Measurements from ENCODE around the gene NDUFB10. TPM values are rescaled to one million over a fixed set of nuclear protein-coding genes. Genes with fewer than 3 reads are reported as not detected.
A peak's percentile ranks its signal among the peaks of the same experiment; 100 is the strongest.

NDUFB10 gene
- total RNA-seq, 3 donors from 2014 or later, result 204 to 212 (median 210) TPM

DNA sequence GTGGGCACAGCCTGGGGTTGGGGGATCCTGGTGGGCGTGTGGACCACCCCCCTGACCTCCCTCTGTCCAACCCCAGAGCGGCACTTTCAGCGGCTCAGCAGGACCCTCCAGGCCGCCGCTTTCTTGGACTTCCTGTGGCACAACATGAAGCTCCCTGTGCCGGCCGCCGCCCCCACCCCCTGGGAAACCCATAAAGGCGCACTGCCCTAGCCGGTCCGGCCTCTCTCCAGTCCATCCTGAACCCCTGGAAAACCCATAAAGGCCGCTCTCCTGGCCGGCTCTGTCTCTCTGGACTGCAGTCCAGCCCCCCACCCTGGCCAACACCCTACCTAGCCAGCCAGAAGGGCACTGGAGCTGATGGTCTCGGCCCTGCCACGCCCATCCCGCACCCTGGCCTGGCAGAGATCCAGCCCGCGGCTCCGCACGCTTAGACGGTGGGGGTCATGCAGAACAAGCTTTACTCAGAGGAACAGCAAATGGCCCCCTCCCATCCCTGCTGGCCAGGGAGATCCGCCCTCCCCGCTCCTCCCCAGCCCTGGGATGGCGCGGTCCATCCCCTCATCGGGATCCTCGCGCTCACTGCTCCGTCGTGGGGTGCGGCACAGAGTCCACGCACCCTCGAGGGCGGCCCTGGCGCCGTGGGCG is 19.3 kb downstream of the NDUFB10 start:
- no peaks in the 10 kb centered on the region for H3K36me3 ChIP-seq (ENCODE audit: low read depth)
- no peak overlapping the region for H3K4me3 ChIP-seq
- ATAC-seq, result no peak
- H3K9me3 ChIP-seq, result no peaks in the 10 kb centered on the region
- intact Hi-C loops (cut with DNase I, micrococcal nuclease), result no loop called here
- DNase-seq, result peak in 2 of 3 donors; percentile 51 to 71
- peaks cover 37% of the 10 kb centered on the region for H3K4me1 ChIP-seq (ENCODE audit: low read depth)
- TF ChIP-seq, protein P1, sequence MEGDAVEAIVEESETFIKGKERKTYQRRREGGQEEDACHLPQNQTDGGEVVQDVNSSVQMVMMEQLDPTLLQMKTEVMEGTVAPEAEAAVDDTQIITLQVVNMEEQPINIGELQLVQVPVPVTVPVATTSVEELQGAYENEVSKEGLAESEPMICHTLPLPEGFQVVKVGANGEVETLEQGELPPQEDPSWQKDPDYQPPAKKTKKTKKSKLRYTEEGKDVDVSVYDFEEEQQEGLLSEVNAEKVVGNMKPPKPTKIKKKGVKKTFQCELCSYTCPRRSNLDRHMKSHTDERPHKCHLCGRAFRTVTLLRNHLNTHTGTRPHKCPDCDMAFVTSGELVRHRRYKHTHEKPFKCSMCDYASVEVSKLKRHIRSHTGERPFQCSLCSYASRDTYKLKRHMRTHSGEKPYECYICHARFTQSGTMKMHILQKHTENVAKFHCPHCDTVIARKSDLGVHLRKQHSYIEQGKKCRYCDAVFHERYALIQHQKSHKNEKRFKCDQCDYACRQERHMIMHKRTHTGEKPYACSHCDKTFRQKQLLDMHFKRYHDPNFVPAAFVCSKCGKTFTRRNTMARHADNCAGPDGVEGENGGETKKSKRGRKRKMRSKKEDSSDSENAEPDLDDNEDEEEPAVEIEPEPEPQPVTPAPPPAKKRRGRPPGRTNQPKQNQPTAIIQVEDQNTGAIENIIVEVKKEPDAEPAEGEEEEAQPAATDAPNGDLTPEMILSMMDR (IDR thresholded peaks at IDR 0.05), result no peak

DNA sequence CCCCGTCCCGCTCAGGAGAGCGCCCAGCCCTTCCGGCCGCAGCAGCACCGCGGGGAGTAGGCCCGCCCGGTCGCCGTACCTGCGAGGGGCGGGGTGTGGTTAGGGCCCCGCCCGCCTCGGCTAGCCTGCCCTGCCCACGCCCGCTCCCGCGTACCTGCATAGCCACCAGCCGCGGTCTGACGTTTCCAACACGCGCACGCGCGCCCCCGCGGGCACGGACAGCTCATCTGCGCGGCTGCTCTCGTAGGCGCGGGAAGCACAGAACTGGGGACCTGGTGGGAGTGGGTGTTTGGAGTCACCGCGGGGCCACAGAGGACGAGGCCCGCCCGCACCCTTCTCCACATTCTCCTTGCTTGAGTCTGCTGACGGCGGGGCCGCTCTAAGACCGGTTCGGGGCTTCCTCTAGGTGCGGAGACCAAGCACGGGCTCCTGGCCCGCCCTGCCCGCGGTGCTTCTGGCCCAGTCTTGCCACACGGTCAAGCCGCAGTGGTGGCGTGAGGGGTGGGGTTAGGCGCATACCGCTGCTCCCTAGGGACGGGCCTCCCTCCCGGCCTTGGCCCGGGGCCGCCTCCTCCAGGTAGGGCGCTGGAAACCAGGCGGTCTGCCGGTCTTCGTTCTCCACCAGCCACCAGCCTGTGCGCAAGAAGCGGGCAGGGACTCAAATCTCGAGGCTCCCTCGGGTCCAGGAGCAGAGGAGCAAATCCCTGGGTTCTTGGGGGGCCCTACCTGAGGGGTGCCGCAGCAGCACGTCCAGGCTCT is 20.1 kb downstream of the NDUFB10 start:
- DNase-seq (peak; percentile 93 to 95 (median 93)), ATAC-seq (peak; percentile 66)
- intact Hi-C loops (cut with DNase I, micrococcal nuclease), result no loop called here
- Histone ChIP-seq H3K4me1 (ENCODE audit: low read depth) (peaks cover 38% of the 10 kb centered on the region), H3K36me3 (ENCODE audit: low read depth) (no peaks in the 10 kb centered on the region), H3K9me3 (no peaks in the 10 kb centered on the region), H3K4me3 (no peak overlapping the region)
- TF ChIP-seq, protein P1 (IDR thresholded peaks at IDR 0.05), result no peak

DNA sequence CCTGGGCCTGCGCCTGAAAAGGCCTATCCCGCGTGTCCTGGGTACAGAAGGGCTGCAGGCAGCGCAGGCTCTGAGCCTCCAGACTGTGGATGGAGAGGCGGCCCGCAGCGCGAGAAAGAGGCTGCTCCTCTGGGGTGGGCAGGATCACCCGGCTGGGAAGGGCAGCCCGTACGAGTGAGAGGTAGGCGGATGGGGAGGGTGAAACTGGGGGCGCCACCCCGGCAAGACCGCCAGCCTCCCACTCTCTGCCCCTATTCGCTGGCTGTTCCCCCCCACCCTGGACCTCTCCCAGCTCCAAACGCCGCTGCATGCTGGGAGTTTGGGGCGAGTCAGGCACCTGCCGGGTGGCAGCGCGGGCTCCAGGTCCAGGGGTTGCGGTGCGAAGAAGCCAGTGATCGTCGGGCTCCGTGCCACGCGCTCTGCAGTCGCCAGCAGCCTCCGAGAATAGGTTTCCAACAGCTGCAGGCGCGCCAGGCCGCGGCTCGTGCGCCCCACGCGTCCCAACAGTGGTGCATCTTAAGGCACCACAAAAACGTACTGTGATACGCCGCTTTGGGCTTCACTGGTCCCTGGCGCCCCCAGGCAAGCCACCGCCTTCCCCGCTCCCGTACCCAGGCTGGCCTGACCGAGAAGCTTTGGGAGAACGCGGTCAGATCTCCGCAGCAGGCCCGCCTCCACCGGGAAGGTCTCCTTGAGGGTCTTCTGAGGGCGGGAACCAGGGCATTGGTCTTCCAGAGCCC is 20.9 kb downstream of the NDUFB10 start:
- ATAC-seq (peak; percentile 0), DNase-seq (peak in 2 of 3 donors; percentile 55 to 74)
- intact Hi-C loops (cut with DNase I, micrococcal nuclease), result no loop called here
- peaks cover 45% of the 10 kb centered on the region for H3K4me1 ChIP-seq (ENCODE audit: low read depth)
- H3K9me3 ChIP-seq, result no peaks in the 10 kb centered on the region
- no peaks in the 10 kb centered on the region for H3K36me3 ChIP-seq (ENCODE audit: low read depth)
- TF ChIP-seq, protein P1 (IDR thresholded peaks at IDR 0.05), result no peak
- H3K4me3 ChIP-seq, result no peak overlapping the region

GRCh38 chr16:1980770-1981087 is 21.4 kb downstream of the NDUFB10 start:
- Histone ChIP-seq H3K4me1 (ENCODE audit: low read depth) (peaks cover 50% of the 10 kb centered on the region), H3K4me3 (no peak overlapping the region), H3K36me3 (ENCODE audit: low read depth) (no peaks in the 10 kb centered on the region), H3K9me3 (no peaks in the 10 kb centered on the region)
- intact Hi-C loops (cut with DNase I, micrococcal nuclease), result no loop called here
- TF ChIP-seq, protein P1 (IDR thresholded peaks at IDR 0.05), result no peak
- DNase-seq, result no peak
- no peak for ATAC-seq

DNA sequence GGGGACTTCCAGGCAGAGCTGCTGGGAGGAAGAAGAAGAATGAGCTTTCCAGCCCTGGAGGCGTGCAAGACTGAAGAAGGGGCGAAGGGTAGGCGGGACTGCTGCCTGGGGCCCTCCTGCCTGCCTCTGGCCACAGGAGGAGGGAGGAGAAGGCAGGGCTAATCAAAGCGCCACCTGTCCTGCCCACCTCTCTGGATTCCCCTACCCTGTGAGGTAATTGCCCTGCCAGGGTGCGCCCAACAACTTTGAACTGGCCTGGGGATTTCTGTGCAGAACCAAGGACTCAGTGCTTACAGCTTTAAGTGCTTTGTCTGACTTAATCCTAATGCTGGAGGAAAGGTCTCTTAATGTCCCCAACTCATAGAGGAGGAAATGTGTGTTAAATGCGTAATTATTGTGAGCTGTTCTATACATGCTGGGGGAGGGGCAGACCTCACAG is 22.1 kb downstream of the NDUFB10 start, which contains the start of gene NOXO1:
Gene NOXO1 (minus strand): TSS at position 72 of the 439 bp plus-strand sequence. CDS start 290 bp downstream, outside the sequence.
- Histone ChIP-seq H3K4me3 (no peak within 1 kb of the TSS), H3K4me1 (ENCODE audit: low read depth) (peaks cover 56% of the 10 kb centered on the region), H3K9me3 (no peaks in the 10 kb centered on the region), H3K36me3 (ENCODE audit: low read depth) (no peaks in the 10 kb centered on the region)
- intact Hi-C loops (cut with DNase I, micrococcal nuclease), result no loop called here
- ATAC-seq (peak; percentile 41), DNase-seq (peak; percentile 79 to 84 (median 81))
- TF ChIP-seq, protein P1 (IDR thresholded peaks at IDR 0.05), result no peak
